ENCODE measurements around the gene KLHL20.
A peak's percentile ranks its signal among the peaks of the same experiment; 100 is the strongest.

DNA sequence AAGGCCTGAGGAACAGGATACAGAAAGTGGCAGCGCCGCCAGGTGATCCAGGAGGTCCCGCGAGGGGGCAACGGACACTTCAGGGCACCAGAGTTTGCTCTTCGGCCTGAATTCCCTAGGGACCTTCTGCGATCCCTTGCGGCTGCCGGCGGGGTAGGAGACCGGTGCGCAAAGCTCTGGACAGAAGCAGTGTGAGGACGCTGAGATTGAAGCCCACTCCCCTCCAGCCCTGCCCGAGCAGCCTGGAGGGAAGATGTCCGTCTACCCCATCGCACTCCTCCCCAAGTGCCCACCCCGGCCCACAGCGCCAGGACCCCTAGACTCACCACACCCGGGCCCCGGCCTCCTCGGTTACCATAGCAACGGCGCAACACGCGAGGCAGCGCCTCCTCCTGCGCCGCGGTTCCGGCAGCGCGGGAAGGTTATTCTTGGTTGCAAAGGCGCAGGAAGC is 45.3 kb upstream of the KLHL20 start, which contains the start of gene ANKRD45:
- TF ChIP-seq POLR2A (IDR thresholded peaks at IDR 0.05): no peak
- TF ChIP-seq, protein P1, sequence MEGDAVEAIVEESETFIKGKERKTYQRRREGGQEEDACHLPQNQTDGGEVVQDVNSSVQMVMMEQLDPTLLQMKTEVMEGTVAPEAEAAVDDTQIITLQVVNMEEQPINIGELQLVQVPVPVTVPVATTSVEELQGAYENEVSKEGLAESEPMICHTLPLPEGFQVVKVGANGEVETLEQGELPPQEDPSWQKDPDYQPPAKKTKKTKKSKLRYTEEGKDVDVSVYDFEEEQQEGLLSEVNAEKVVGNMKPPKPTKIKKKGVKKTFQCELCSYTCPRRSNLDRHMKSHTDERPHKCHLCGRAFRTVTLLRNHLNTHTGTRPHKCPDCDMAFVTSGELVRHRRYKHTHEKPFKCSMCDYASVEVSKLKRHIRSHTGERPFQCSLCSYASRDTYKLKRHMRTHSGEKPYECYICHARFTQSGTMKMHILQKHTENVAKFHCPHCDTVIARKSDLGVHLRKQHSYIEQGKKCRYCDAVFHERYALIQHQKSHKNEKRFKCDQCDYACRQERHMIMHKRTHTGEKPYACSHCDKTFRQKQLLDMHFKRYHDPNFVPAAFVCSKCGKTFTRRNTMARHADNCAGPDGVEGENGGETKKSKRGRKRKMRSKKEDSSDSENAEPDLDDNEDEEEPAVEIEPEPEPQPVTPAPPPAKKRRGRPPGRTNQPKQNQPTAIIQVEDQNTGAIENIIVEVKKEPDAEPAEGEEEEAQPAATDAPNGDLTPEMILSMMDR (IDR thresholded peaks at IDR 0.05): peak in 1 of 6 experiments; percentile 9
- no peak for TF ChIP-seq EP300 (IDR thresholded peaks at IDR 0.05)
- no peak for TF ChIP-seq POLR2AphosphoS5 (IDR thresholded peaks at IDR 0.05)
